Stomach (tissue), 9 donors: ENCODE measurements around the gene RBM38. TPM values are rescaled to one million over a fixed set of nuclear protein-coding genes. Genes with fewer than 3 reads are reported as not detected.

Experiments
- DNase-seq, 2 donors: peaks; one replicate each; pipeline versions ENCODE4 v3.0.0 to v3.0.0-alpha.2; 2013 to 2019
- H3K27ac ChIP-seq, 5 donors: fragments of 200-600 bp in 4 of 5; sonication (generic) in 4 of 5; one replicate each; pipeline ENCODE4 v1.5.1; 2013 to 2019; ENCODE audit warnings: mild to moderate bottlenecking in 1 of 5, moderate library complexity in 1 of 5
- H3K27me3 ChIP-seq, 3 donors: fragments of 200-600 bp; sonication (generic); one replicate each; pipeline ENCODE4 v1.5.1; 2017 to 2019; ENCODE audit warnings: mixed run types in 1 of 3
- H3K36me3 ChIP-seq, 4 donors: fragments of 200-600 bp; sonication (generic); 1 replicate in 3 of 4; 2 replicates in 1 of 4; pipeline ENCODE4 v1.5.1; 2016 to 2019
- H3K4me1 ChIP-seq, 4 donors: fragments of 200-600 bp; sonication (generic); one replicate each; pipeline ENCODE4 v1.5.1; 2016 to 2019
- H3K4me3 ChIP-seq, 4 donors: fragments of 200-600 bp; sonication (generic) in 3 of 4; one replicate each; pipeline ENCODE4 v1.5.1; 2016 to 2019; ENCODE audit warnings: mild to moderate bottlenecking in 1 of 4
- H3K9me3 ChIP-seq, 4 donors: fragments of 200-600 bp; sonication (generic); one replicate each; pipeline ENCODE4 v1.5.1; 2016 to 2019
- CTCF ChIP-seq, 7 experiments: fragments of 450-650 bp in 4 of 7; fragments of 200-600 bp in 3 of 7; sonication (generic) in 3 of 7; IDR thresholded peaks; one replicate each; pipeline ENCODE4 v1.5.1; 2016 to 2019; ENCODE audit warnings: antibody characterized with exemption in 7 of 7, control low read depth in 2 of 7, mild to moderate bottlenecking in 1 of 7
- EP300 ChIP-seq: sonication (generic); formaldehyde crosslinking; IDR thresholded peaks from one replicate; pipeline ENCODE4 v1.6.1; 2017; ENCODE audit warnings: antibody characterized with exemption
- POLR2A ChIP-seq, 4 donors: fragments of 450-650 bp; IDR thresholded peaks; one replicate each; pipeline ENCODE4 v1.6.1; 2016; ENCODE audit warnings: antibody characterized with exemption in 4 of 4, control low read depth in 2 of 4, mild to moderate bottlenecking in 1 of 4, moderate library complexity in 1 of 4
- POLR2AphosphoS5 ChIP-seq, 3 donors: sonication (generic); formaldehyde crosslinking; IDR thresholded peaks; one replicate each; pipeline ENCODE4 v1.6.1; 2016; ENCODE audit warnings: antibody characterized with exemption in 3 of 3
- WGBS, 5 donors: extraction: QIAGEN DNeasy Blood & Tissue Kit in 3 of 5; methylation state at CpG; one replicate each; pipeline versions ENCODE4 v1.1.5 to v1.1.7; 2013 to 2018; 5-methylcytosine and 5-hydroxymethylcytosine counted together
- intact Hi-C: fragments of 100-400 bp; cut with DNase I; formaldehyde crosslinking; loops from one replicate; pipeline ENCODE4 v1.15.1; 2023; ENCODE audit warnings: low total_unique reads
- polyA plus RNA-seq, 3 donors: library from polyadenylated mRNA; stranded (reverse); fragments of 200-250 nt; gene quantifications; one replicate each; pipeline ENCODE4 v1.2.3, GENCODE V29; 2013
- total RNA-seq, 5 donors: library from RNA; depleted of rRNA; stranded (reverse); fragments of >200 nt; gene quantifications; one replicate each; pipeline versions ENCODE4 v1.1.0 to v1.2.3, GENCODE V29; 2014 to 2016
- donor health status: healthy with polysubstance abuse.
- donor health status: Bipolar disorder and iron deficiency.
- donor health status: healthy.

RBM38 gene
- total and polyA plus RNA-seq, 8 donors = 5.3 to 37.8 (median 16.4) TPM

DNA sequence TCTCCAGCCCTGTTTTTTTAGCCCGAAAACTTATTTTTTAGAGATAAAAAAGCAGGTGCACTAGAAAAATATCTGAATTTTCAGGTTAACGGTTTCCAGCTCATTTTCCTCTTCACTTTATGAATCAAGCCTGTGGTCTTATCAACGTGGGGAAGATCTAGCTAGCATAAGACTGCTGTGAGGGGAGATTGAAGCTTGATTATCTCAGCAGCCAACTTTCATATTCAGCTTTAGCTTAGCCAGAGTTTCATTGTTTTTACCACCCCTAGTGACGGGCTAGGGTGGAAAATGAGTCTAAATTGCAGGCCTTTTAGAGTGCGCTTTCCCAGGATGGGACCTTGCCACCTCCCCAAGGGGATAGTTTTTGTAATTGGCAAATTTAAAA is 11.9 kb upstream of the RBM38 start:
- peaks cover 37 to 80% (median 71%) of the 10 kb centered on the region in 4 donors for H3K36me3 ChIP-seq
- no peaks in the 10 kb centered on the region for H3K9me3 ChIP-seq
- WGBS, 5 donors = 75 to 84% (median 79%) methylated on average over 5 of the region's 5 CpGs
- no peak overlapping the region for H3K4me3 ChIP-seq
- peaks cover 0 to 13% (median 0%) of the 10 kb centered on the region in 4 donors for H3K4me1 ChIP-seq
- DNase-seq = no peak
- TF ChIP-seq CTCF (IDR thresholded peaks at IDR 0.05) = no peak
- no peak for TF ChIP-seq POLR2AphosphoS5 (IDR thresholded peaks at IDR 0.05)
- TF ChIP-seq EP300 = no peak
- TF ChIP-seq POLR2A (IDR thresholded peaks at IDR 0.05) = no peak
- no peak overlapping the region for H3K27ac ChIP-seq
- no peaks in the 10 kb centered on the region for H3K27me3 ChIP-seq
- intact Hi-C loops = no loop called here

DNA sequence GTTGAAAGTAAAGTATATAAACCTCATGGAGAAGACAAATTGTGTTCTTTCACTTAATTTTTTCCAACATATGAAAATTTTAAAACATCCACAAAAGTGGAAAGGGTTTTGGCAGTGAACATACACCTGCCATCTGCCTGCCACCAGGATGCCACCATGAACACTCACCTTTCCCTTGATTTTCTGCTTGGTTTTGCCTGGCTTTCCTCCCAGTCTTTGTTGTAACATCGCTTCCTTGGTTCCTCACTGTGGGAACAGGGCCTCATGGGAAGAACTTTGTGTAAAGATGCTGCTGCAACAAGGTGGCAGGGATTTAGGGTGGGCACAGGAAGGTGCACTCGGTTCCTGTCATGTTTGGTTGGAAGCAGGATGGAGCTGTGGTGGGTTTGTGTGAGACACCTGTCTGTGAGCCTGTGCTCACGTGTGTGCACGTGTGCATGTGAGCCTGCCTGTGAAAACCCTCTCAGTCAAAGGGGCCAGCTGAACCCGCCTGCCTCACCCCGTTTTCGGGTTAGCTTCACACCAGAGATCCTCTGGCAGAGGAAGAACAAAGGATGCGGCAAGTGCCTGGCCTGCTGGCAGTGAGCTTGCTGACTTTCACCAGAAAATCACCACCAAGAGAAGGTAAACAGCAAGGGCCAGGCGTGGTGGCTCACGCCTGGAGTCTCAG is 11.0 kb upstream of the RBM38 start:
- Histone ChIP-seq H3K9me3 (no peaks in the 10 kb centered on the region), H3K27me3 (no peaks in the 10 kb centered on the region), H3K27ac (no peak overlapping the region), H3K4me1 (peaks cover 0 to 8% (median 0%) of the 10 kb centered on the region in 4 donors), H3K4me3 (no peak overlapping the region), H3K36me3 (peaks cover 27 to 73% (median 68%) of the 10 kb centered on the region in 4 donors)
- peak in 1 of 2 donors; percentile 23 for DNase-seq
- TF ChIP-seq POLR2A (IDR thresholded peaks at IDR 0.05) (no peak), CTCF (IDR thresholded peaks at IDR 0.05) (no peak), EP300 (no peak), POLR2AphosphoS5 (IDR thresholded peaks at IDR 0.05) (no peak)
- intact Hi-C loops = loop anchor here (5.0 to 10.0 kb wide), 2 partner anchors 117 to 215 kb away; no protein-coding TSS in a partner anchor
- 79 to 89% (median 85%) methylated on average over 10 of the region's 10 CpGs for WGBS, 5 donors

DNA sequence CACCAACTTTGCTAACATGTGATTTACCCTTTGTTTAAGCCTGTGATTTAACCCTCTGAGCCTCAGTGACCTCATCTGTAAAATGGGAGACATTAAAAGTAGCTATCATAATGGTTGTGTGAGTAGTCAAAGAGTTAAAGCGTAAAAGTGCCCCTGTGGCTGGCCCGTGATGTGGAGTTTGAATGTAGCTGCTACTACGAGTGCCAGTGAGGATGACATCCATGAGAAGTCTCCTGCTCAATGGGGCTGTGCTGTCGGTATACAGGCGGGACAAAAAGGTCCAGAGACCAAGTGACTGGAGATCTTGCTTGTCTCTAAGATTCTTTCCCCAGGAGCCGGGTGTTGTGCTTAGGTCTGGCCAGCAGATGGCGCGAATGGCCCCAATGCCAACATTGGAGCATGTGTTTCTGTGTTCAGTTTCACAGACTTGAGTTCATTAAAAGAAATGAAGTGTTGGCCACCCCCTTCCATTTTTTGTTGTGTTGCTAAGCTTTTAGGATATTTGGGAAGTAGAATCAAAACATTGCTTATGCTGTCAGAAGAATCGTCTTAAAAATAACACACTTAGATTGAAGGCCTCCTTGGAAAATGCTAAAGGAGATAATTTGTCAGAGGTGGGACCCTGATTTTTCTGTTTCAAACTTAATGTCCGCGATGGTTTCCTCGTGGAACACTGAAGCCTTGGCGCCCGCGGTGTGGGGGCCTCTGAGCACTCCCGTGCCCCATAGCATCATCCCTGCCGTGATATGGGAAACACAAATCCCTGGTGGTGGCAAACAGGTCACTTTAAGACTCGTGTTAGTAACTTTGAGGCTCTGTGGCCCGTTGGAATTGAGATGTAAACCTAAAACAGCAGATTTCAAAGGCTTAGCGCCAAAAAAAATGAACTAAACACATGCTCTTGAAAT is 9.3 kb upstream of the RBM38 start:
- no peaks in the 10 kb centered on the region for H3K27me3 ChIP-seq
- peaks cover 15 to 59% (median 53%) of the 10 kb centered on the region in 4 donors for H3K36me3 ChIP-seq
- peak; percentile 86 to 91 for DNase-seq
- WGBS, 5 donors = 45 to 55% (median 49%) methylated on average over 20 of the region's 20 CpGs
- intact Hi-C loops = loop anchor here (5.0 to 10.0 kb wide), 2 partner anchors 115 to 213 kb away; no protein-coding TSS in a partner anchor
- H3K4me3 ChIP-seq = no peak overlapping the region
- H3K27ac ChIP-seq = no peak overlapping the region
- H3K9me3 ChIP-seq = no peaks in the 10 kb centered on the region
- no peak for TF ChIP-seq POLR2A (IDR thresholded peaks at IDR 0.05)
- peak in 1 of 3 donors; percentile 44 for TF ChIP-seq POLR2AphosphoS5 (IDR thresholded peaks at IDR 0.05)
- peak in 5 of 7 experiments; percentile 82 to 94 (median 93) for TF ChIP-seq CTCF (IDR thresholded peaks at IDR 0.05)
- TF ChIP-seq EP300 = no peak
- peaks cover 0 to 8% (median 0%) of the 10 kb centered on the region in 4 donors for H3K4me1 ChIP-seq

DNA sequence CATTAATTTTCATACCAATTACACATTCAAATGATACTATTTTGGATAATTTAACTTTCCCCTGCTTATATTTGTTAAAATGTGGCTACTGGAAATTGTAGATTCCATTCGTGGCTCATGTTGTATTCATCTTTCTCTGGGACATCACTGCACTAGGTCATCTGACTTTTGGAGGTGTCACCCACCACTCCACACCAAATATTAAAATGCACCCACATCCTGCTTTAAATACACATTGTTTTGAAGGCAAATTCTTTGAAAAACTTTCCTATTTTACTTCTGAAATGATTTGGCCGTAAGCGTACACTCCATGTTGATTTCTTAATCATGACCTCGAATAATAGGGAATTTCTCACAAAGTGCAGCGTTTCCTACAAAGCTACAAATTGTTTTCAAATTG is 8.7 kb upstream of the RBM38 start:
- DNase-seq = no peak
- Histone ChIP-seq H3K36me3 (peaks cover 11 to 52% (median 47%) of the 10 kb centered on the region in 4 donors), H3K4me1 (peaks cover 0 to 8% (median 0%) of the 10 kb centered on the region in 4 donors), H3K27ac (no peak overlapping the region), H3K27me3 (no peaks in the 10 kb centered on the region), H3K4me3 (no peak overlapping the region), H3K9me3 (no peaks in the 10 kb centered on the region)
- no peak for TF ChIP-seq POLR2A (IDR thresholded peaks at IDR 0.05)
- TF ChIP-seq POLR2AphosphoS5 (IDR thresholded peaks at IDR 0.05) = no peak
- TF ChIP-seq CTCF (IDR thresholded peaks at IDR 0.05) = no peak
- TF ChIP-seq EP300 = no peak
- 85 to 91% (median 89%) methylated on average over 5 of the region's 5 CpGs for WGBS, 5 donors
- intact Hi-C loops = loop anchor here (5.0 to 10.0 kb wide), 2 partner anchors 115 to 212 kb away; no protein-coding TSS in a partner anchor
